Measurements from ENCODE around the gene CPNE8.
A peak's percentile ranks its signal among the peaks of the same experiment; 100 is the strongest.

CPNE8 gene

DNA sequence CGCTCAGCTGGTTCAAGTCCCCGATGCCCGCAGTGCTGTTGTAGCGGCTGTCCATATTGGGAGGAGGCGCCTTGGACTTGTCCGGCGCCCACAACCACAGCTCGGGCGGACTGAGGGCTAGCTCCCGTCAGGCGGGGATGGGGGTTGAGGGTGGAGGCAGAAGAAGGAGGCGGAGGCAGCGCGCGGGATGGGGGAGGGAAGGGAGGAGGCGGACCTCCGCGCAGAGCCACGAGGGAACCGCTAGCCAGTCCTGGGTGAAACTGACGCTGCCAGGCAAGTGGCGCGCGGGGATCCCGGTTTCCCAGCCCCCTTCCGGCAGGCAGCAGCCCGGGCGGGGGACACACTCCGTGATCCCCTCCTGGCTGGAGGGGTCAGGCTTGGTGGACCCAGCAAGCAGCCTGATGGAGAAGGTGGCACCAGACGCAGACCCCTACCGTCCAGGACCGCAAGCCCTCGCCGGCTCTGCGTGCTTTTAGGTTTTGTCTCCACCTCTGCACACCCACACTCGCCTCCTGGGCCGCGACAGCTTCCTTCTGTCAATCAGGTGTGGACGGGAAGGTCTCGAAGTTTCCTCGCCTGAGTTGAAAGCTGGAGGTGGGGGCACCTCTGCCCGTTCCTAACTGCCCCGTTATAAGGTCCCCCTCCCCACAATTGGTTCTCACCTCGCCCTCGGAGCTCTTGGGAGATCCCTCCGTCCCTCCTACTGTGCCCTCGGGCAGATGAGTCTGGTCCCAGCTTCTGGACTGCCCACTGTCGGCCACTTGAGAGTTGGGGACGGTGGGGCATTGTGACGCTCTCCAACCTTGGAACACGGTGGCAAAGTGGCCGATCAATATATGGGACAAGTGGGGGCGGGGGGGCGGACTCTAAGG, at the start of gene CPNE8:
Gene CPNE8 (minus strand): TSS at position 112 of the 872 bp plus-strand sequence. CDS start 57 bp downstream, at position 55.
- no peak for DNase-seq

DNA sequence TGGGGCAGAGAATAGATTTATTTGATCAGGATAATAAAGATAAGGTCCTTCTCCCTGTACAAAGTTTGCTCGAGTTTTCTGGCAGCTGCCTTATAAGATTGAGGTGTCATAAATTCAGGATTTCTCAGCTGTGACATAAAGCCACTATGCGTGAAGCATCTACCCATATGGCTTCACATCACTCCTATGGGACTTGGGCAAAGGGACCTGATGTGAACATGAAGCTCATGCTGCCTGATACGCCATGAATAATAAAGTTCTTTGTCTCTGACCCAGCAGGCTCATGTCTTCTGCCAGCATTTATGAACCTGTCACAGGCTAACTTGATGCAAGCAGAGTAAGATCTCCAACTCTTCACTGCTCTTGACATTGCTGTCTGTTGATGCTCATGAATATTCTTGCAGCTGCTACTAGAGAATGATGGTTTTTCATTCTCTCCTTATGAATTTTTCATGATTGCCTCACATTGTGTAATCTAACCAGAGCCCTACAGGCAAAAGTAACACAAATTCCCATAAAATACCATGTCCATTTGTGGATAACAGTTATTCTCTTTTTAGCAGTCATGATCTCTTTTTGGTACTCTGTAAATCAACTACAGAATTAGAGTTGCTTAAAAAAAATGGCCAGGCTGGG, 49.0 kb upstream of the CPNE8 start:
- DNase-seq, result peak in 1 of 2 experiments; percentile 0

DNA sequence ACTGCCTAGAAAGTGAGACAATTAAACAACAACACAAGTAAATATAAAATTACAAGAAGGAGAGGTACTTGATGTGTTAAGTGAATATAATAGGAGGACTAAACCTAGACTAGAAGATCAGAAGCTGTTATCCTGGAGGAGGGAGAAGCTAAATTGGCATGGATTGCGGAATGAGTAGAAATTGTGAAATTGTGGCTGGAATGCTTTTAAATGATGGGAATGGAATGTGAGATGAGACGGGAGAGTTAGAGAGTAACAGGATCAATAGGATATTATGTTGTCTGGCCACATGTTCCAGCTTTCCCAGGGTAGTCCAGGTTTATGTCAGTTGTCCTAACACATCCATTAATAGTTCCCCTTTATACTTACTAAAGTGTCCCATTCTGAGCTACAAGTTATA, 44.0 kb upstream of the CPNE8 start:
- no peak for DNase-seq

DNA sequence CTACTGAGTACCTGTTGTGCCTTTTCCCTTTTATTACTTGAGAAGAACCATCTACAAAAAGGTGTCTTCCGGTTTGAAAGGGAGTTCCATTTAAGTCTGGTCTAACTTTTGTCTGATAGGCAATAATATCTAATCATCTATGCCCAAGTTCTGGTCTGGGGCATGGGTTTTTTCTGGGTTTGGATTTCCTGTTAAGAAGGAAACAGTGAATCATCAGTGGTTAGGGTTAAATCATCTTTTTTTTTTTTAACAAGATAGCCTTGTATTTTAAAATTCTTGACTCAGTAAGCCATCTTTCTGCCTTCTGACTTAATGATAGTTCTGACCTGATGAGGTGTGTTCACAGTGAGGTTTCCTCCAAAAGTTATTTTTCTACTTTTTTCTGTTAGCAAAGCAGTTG, 29.3 kb upstream of the CPNE8 start:
- no peak for DNase-seq

DNA sequence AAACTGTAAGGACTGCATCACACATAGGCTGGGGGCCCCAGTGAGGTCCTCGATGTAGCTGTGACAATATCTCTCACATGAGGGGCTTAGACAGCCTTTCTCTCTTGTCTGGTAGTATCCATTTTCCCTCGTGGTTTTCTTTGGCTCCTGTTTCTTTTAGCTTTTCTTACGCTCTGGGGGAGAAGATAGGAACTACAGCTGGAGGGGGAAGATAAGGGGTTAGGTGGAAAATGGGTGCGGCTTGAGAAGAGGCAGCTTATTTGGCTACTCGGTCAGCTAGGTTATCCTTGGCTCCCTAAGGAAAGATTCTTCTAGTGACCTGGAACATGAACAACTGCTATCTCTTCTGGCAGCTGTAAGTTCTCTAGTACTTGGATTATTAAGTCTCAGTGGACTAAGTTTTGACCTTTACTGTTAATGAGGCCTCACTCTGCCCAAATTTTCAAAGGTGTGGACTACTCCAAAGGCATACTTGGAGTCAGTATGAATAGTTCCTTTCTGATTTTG, 28.7 kb upstream of the CPNE8 start:
- DNase-seq, result no peak

DNA sequence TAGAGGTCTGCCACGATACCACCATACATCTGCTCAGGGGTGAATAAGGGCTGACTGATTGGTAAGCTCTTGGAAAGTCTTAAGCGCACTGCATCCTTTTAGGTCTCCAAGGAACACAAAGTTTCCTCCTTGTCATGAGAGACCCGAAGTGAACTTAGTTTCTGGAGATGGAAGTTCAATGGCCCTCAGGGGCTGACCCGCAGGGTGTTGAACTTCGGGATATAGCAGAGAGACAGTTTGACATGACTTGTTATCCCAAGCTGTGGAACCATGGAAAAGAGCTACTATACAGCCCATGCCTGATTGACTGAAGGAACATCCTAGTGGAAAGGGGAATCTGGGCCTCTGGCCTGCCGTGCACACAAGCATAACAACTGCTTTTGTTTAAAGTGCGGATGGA, 26.9 kb upstream of the CPNE8 start:
- DNase-seq, result no peak

DNA sequence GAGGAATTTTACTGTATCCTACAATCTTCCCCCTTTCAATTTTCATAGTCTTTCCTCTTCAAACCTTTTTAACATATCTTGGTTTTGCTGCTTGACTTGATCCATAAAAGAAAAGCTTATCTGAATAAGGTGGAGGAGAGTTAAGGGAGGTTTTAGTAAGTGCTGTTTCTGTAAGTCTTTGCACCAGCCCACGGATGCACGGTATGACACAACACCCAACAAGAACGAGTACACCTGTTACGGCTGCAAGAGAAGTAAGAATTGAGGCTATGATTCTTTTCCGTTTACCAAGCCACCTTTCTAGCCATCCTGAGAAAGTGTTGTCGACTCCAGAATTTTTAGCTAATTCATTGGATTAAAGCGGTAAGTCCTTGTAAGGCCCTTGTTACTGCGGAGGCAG, 26.1 kb upstream of the CPNE8 start:
- no peak for DNase-seq

DNA sequence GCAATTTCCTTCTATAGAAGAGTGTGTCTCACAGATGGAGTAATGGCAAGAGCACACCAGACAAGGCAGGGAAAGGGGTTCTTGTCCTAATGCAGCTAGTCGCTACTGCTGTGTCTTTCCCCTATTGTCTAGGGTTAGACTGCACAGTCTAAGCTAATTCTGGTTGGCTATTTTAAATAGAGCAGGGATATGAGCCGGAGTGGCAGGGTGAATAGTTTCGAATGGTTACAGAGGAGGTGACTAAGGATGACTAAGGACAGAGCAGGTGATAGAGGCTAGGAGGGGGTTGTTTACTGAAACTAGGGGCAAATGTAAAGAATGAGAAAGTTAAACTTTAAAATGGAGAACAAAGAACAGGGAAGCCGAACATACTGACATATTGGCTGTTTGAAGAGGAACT, 25.6 kb upstream of the CPNE8 start:
- DNase-seq, result no peak

DNA sequence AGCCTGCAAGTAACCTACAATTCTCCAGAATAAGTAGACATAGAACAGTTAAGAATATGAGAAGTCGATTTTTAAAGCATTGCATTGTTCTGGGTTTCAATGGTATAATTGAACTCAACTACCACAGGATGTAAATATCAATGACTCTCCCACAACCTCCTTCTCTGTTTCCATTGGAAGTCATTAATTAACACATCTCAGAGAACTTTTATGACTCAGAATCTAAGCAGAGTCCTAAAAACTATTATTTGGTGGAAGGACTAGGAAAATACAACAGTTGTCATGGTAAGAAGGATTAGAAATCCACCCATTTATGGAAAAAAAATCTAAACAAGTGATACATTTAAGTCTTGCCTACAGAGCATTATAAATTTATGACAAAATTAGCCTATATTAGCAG, 21.1 kb upstream of the CPNE8 start:
- no peak for DNase-seq

DNA sequence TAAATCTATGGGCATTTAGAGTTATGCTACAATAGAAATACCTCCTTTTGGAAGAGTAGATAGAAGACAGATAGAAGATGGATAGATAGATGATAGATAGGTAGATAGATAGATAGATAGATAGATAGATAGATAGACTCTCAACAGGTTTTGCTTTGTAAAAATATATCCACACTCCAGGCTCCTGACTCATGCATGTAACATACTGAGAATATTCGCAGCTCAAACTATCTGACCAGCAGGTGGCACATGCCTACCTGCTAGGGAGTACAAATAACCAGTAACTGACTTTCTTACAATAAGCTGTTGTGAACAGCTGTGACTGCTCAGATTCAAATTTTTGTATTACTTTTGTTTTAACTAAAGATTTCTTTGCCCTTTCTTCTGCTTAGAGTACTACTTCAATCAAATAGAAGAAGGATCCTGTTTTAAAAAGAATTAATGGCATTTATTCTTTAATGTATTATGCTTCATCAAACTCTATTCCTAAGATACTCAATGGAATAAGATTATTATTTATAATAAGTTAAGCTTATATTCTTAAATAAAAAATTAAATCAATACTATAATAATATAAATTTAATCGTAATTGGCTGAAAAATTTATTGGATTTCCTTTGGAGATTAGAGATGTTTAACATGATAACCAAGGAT, 15.8 kb upstream of the CPNE8 start:
- peak in 1 of 2 experiments; percentile 56 for DNase-seq

DNA sequence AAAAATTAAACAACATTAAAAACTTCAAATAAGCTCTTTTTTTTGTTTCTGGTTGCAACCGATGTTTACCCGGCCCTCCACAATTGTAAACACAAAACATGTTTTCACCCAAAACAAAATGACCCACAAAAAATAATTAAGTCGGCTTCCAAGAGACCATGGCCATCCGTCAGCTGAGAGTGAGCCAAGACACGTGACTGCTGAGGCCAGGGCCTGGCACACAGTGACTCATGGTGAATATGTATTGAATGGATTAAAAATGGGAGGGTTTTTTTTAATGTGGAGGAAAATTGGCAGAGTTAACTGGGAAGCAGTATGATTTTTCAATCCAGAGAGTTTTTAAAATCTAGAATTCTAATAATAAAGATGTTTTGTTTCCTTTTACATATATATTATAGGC, 13.8 kb upstream of the CPNE8 start:
- peak in 1 of 2 experiments; percentile 32 for DNase-seq

DNA sequence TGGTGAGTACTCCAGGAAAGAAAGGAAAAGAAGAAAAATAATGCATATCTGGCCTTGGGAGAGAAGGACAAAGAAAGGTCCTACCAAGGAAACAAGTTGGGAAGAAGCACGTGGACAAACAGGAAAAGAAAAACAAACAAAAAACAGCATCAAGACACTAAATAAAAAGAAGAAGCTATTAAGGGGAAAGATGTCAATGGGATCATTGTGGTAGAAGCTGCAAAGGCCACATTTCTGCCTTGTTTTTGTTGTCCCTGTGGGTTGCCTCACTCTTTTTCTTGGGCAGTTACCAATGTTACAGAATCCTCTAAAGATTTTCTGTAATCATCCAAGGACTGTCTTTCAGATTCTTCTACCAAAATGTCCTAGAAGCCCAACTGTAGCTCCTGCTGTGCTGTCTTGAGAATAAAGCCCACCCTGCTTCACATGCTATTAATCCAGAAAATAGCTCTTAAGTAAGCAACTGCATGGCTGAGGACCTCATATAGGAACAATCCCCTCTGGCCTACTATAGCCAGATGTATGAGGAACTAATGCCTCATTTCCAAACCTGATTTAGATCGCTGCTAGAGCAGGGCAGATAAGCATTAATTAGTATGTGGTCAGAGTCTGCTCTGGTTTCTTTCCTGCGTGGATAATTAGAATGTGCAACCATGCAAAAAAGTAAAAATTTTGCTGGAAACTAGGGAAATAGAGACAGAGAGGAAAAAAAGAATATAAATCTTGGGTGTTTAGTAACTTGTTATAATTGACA, 10.2 kb upstream of the CPNE8 start:
- no peak for DNase-seq

DNA sequence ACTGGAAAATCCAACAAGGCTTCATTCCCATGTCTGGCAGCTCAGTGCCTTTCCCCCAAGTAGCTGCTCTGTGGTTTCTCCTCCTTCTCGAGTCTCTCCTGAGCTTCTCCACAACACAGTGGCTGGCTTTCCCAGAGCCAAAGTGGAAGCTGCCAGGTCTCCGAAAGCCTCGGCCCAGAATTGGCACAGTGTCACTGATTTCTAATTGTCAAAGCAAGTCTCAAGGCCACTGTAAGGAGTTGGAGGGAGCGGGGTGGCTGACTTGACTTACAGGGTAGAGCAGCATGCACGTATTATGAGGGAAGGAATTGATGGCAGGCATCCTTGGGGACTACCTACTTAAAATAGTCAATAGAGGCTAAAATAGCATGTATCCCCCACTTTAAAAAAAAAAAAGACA, 6.7 kb upstream of the CPNE8 start:
- DNase-seq, result no peak

DNA sequence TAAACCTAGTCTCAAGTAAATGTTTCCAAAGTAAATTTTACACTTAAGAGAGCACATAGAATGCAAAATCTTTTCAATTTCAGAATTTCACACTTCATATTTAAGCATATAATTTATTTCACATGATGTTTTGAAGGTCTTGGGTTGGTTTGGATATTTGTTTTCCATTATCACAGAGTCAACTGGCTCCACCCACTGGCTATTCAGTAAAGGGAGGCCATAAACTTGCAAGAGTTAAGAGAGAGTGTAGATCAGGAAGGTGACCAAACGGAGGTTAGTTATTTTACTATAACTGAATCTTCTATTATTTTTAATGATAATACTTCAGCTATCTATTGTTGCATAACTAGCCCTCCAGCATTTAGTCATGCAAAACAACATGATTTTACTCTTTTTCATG, 6.2 kb upstream of the CPNE8 start:
- DNase-seq, result no peak

DNA sequence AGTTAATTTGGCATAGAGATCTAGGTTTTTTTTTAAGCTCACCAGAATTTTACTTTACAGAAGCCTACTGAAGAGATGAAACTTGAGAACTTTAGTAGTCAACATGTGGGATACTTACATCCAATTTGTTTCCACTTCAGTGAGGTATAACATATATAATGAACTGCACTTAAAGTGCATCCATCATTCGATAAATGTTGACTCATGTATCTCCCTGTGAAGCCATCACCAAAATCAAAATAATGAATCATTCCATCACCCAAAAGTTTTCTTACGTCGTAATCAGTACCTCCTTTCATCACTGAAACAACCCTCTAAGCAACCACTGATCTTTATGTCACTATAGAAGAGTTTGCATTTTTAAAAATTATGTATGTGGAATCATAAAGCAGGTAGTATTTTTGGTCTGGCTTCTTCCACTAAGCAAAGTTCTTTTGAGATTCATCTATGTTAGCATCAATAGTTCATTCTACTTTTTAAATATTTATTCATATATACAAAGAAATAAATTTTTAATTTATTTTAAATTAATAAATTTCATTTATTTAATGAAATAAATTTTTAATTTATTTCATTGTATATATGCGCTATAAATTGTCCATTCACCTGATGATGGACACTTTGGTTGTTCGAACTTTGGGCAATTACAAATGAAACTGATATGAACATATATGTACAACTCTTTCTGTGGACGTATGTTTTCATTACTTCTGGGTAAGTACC, 2.0 kb upstream of the CPNE8 start:
- DNase-seq, result no peak

DNA sequence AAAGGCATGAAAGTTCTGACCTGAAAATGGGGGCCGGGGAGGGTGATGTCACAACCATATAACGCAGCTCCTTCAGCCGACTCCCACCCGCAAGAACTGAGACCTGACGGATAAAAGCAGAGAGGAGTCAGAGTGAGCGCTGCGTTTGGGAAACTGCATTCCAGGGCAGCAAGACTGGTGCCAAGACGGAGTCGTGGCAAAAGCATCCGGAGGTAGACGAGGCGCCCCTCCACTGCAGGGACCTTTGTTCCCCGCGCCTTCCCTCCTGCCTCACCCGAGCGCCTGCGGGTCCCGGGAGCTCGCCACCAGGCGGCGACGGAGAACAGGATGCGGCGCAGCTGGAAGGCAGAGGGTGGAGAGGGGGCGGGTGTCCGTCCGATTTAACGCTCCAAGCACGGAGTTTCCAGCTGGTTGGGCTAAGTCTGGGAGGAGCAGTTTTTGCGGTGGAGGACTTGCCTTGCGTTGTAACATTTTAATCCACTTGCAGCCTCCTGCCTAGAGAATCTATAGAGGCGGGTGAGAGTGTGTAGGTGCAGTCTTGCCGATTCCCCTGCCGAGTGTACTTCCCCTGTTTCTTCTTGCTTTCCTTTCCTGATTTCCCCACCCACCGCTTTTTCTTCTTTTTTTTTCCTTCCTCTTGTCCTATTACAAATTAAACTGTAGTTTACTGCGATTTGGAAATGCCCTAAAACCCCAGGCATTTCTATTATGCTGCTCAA, 1.2 kb upstream of the CPNE8 start:
- peak in 1 of 2 experiments; percentile 58 for DNase-seq

DNA sequence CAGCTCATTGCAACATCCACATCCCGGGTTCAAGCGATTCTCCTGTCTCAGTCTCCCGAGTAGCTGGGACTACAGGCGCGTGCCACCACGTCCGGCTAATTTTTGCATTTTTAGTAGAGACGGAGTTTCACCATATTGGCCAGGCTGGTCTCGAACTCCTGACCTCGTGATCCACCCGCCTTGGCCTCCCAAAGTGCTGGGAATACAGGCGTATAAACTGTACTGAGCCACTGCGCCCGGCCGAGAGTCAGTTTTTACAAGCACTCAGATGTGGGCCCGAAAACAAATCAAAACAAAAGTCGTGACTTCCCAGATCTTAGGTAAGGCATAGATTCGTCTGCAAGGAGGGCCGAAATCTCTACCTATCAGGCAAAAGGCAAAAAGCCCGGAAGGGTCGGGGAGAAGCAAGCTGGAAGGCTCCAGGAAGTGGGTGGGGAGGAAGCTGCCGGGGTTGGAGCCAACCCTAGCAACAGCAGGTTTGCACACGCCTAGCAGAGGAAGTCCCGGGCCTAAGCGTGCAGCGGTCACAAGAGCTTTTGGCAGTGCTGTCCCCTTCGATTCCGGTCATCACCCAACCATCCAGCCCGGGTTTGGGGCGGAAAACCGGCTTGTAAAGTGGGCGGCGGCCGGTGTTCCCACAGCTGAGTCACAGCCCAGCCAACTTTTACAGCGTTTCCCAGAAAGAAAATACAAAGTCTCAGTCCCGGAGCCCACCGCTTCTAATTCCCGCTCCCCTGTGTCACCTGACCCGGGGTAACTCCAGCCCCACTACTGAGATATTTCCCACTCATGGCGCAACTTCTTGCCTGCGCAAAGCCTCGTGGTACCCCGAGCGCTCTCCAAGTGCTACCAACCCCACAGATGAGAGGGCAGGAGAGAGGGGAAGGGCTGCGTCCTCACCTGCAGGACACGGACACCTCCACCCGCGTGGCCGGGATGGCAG, 583 bp downstream of the CPNE8 start:
- DNase-seq, result peak in 1 of 2 experiments; percentile 19

DNA sequence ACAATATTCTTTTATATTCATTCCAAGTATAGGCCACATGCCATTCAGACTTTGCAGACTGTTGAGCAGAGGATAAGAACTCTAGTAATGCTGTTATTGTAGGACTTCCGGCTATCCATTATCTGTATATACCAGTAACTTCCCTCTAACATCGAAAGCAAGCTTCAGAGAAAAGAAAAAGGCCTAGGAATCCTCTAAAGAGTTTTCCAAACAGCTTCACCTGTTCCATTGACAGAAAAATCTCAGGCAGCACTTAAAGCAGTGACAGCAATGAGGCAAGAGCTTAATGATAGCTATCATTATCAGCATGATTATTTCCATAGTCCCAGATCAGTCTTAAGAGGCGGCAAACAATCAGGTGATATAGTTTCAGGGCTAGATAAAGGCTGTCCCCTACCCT, 1.8 kb downstream of the CPNE8 start:
- no peak for DNase-seq

DNA sequence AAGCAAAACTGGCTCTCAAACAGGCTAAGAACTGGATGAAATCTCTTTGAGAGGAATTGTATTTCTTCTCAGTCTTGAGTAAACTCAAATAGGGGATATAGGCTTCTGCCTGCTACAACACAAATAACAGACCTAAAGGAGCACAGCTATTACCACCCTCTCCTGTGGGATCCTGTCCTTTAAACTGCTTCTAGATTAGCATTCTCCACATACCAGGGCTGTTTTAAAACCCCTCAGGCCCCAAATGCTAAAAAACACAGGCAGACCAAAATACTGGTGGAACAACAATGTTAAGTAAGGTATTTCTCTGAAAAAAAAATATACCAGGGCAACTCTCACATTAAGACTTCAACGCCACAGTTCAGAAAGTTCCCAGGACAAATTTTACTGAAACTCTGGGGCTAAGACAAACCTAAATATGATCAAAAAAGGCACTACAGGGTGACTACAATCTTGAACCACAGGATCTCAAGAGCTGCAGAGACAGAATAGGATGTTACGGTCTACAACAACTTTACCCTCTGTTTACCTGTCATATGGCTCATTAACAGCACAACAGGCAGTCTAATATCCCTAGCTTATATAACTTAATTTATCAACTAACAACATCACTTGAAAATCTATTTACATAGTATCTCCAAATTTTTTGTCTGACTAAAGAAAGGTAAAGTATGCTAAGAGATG, 7.2 kb downstream of the CPNE8 start:
- DNase-seq, result no peak

DNA sequence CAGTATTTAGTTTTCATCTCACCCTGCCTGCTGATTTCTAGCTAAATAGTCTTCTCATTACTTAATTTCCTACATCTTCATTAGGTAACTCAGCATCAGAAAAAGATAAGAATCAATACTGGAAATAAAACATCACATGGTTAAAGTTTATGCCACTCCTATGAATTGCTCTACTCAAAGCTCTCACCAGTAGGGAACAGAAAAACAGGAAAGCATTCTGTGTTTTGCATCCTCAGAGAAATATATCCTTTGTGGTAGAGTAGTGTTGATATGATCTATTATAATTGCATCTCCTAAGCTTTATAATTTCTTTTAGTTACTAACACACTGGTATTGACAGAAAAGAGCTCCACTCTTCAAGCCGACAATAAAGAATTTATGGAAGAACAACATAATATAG, 9.9 kb downstream of the CPNE8 start:
- no peak for DNase-seq
